OCI-M2 (cell line): ENCODE data around the gene IGSF23.
"Not testable (repeated sequence)": the region's sequence is repeated elsewhere in the genome, so short reads cannot be mapped to it uniquely, and the experiment has no call there.

Experiments
- DNase-seq: peaks from one replicate; lab custom pipeline; 2025; ENCODE audit not compliant: unreplicated experiment; lab: John Stamatoyannopoulos, UW

IGSF23 gene

DNA sequence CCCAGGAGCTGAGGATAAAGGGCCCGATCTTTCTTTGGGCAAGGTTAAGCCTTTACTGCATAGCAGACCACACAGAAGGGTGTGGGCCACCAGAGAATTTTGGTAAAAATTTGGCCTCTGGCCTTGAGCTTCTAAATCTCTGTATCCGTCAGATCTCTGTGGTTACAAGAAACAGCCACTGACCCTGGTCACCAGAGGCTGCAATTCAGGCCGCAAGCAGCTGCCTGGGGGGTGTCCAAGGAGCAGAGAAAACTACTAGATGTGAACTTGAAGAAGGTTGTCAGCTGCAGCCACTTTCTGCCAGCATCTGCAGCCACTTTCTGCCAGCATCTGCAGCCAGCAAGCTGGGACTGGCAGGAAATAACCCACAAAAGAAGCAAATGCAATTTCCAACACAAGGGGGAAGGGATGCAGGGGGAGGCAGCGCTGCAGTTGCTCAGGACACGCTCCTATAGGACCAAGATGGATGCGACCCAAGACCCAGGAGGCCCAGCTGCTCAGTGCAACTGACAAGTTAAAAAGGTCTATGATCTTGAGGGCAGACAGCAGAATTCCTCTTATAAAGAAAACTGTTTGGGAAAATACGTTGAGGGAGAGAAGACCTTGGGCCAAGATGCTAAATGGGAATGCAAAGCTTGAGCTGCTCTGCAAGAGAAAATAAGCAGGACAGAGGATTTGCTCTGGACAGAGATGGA, 49.5 kb downstream of the IGSF23 start:
- DNase-seq, result no peak

DNA sequence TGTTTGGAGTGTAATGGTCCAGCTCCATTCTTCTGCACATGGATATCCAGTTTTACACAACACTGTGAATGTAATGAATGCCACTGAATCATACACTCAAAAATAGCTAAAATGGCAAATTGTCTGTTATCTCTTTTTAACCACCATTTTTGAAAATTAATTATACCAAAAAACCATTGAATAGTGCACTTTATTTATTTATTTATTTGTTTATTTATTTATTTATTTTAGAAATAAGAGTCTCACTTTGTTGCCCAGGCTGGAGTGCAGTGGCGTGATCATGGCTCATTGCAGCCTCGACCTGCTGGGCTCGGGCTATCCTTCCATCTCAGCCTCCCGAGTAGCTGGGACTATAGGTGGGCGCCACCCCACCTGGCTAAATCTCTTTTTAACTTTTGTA, 50.6 kb downstream of the IGSF23 start:
- DNase-seq, result no peak

DNA sequence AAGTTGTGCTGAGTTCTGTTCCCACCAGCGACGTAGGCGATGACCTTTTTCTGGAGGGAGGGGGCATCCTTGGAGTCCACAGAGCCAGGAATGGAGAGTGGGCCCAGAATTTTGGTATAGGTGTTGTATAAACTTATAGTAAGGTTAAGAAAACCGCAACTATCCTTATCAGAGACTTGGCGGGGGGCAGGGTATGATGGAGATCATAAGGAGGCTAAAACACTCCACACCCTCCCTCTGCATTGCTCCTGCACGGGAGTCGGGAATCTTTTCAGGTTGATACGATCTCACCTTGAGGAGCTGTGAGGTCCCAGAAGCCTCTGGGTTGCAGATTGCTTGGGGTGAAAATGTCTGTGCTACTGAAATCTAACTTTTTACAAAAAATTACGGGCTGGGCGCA, 51.6 kb downstream of the IGSF23 start:
- DNase-seq, result no peak

DNA sequence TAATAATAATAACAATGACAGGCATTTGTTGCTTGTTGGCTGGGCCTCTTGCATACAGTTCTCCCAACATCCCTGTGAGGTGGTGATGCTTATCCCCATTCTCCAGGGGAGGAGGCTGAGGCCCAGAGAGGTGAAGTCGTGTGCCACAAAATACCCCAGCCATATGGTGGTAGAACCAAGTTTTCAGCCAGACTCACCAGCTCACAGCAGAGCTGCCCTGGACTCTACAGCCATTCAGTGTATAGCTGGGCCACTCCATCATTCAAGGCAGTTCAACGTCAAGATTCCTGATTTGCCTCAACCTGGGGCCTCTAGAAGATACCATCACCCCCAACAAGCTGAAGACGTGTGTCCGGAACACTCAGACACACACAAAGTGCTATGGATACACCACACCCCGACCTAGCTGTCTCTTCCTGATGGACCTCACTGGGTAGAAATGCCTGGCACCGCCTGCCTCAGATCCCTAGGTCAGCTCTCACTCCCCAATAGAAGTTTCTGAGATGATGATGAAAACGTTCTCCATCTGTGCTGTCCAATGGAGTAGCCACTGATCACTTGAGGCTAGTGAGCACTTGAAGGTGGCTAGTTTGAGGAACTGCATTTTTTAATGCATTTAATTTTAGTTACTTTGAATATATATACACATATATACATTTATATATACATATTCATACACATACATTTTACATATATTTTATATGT, 53.6 kb downstream of the IGSF23 start:
- DNase-seq, result no peak

DNA sequence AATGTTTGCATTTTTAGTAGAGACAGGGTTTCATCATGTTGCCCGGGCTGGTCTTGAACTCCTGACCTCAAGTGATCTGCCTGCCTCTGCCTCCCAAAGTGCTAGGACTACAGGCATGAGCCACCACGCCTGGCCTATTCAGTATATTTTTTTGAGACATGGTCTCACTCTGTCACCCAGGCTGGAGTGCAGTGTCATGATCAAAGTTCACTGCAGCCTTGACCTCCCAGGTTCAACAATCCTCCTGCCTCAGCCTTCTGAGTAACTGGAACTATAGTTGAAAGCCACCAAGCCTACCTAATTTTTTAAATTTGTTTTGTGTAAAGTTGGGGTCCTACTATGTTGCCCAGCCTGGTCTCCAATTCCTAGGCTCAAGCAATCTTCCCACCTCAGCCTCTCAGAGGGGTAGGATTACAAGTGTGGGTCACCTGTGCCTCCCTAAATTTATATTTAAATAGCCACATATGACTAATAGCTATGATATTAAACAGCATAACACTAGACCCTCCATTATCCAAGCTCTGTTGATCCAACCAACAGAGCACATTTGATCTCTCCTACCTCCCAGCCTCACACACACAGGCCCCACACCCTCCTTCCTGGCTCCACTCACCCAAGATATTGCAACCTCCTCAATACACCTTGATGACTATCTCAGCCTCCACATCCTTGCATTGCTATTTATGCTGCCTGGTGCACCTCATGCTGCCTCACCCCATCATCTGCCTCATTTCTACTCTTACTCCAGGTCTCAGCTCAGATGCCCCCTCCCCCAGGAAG, 55.8 kb downstream of the IGSF23 start:
- no peak for DNase-seq

DNA sequence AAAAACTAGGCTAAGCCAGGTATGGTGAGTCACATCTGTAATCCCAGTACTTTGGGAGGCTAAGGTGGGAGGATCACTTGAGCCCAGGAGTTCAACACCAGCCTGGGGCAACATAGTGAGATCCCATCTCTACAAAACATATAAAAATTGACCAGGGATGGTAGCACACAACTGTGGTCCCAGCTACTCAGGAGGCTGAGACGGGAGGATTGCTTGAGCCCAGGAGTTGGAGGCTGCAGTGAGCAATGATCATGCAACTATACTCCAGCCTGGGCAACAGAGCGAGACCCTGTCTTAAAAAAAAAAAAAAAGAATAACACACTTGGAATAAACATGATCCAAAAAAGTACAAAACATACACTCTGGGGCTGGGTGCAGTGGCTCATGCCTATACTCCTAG, 56.7 kb downstream of the IGSF23 start:
- DNase-seq, result not testable (repeated sequence)

DNA sequence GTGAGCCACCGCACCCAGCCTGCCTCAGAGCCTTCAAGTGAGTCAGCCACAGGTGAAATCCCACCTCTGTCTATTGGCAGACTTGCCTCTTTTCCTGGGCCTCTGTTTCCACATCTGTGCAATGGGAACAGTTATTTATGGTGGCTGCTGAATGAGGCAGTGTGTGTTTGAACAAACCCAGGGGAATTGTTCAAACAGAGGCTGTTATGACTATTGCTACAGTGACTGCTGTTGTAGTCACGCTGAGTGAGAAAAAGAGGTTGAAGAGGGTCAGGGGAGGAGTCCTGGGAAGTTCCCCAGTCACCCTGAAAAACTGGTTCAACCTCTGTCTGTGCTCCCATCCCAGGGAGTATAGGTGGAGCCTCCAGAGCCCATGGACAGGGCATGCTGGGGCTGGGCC, 58.0 kb downstream of the IGSF23 start, which contains the start of gene CEACAM19:
Gene CEACAM19, plus strand, starts transcription at position 83 of the 400 bp plus-strand sequence. CDS start 450 bp downstream, outside the sequence.
- DNase-seq, result no peak

DNA sequence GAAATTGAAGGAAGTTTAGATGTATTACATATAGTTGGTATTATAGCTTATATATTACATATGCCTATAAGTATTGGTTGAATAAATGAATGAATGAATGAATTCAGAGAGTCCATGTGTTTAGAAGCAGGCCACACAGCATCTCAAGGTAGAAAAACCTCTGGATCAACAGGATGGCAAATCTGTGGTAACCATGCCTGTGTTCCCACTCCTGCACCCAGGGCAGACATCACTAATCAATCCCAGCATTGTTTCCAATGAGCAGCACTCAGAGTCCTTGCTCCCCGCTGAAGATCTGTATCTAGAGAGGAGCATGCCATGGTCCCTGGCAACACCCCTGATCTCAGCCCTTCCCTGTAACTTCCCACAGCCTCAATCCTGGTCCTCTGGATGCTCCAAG, 58.9 kb downstream of the IGSF23 start:
- no peak for DNase-seq

DNA sequence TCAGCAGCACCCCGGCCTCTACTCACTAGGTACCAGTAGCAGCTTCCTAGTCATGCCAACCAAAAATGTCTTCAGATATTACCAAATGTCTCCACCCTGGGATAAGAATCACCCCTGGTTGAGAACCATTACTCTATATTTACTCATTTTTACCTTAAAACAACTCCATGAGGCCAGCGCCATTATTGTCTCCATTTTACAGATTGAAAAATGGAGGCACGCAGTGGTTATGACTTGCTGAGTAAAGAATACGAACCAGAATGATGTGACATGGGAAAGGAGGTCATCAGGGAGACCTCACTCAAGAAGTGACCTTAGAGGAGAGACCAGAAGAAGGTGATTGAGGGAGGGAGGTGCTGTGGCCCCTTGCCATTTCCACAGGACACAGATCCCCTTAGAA, 60.1 kb downstream of the IGSF23 start:
- no peak for DNase-seq

DNA sequence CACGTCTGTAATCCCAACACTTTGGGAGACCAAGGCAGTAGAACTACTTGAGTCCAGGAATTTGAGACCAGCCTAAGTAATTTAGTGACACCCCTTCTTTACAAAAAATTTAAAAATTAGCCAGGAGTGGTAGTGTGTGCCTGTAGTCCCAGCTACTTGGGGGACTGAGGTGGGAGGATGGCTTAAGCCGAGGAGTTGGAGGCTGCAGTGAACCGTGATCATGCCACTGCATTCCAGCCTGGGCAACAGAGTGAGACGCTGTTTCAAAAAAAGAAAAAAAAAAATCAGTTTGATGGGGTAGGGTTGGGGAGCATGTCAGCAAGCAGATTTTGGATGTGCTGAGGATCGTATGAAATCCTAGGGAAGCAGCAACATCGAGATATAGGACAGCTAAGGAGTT, 62.2 kb downstream of the IGSF23 start:
- DNase-seq, result no peak

DNA sequence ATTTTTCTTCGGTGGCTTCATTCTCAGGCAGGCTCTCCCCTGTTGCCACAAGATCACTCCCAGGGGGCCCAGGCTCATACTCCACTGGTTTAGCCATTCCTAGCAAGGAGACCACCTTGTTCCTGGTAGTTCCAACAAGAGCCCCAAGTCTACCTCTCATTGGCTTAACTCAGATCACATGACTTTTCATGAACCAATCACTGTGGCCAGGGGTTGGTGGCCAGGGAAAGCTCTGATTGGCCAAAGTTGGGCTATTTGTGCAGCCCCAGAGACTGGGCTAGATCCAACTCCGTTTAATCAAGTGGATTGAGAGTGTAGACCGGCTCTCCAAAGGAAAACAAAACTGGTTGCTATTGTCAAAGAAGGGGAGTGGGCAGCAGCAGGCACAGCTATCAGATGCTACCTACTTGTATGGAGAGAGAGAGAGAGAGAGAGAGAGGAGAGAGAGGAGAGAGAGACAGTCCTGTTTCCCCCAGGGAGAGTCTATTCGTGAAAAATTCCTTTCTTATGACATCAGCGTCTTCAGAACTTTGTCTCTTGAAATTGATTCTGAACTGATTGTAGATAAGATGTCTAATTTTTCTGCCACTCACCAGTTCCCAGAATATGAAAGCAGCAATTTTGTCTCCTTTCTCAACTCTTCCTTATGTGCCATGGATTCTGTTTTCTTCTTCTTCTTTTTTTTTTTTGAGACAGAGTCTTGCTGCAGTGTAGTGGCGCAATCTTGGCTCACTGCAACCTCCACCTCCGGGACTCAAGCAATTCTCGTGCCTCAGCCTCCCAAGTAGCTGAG, 63.9 kb downstream of the IGSF23 start:
- DNase-seq, result no peak

DNA sequence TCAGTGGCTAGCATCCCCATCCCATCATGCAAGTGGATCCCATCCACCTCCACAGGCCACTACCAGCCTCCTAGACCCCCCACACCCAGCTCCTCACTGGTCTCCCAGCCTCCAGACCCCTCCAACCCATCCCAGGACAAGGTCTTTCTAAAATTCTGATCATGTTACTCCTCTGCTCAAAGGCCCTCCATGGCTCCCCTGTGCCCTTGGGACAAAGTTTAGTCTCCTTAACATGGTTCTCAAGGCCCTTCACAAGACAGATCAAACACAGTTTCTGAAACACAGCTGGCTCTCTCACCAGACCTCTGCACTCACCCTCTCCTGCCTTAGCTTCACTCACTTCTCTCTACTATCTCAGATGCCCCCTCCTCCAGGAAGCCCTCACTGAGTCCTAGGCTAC, 67.2 kb downstream of the IGSF23 start:
- DNase-seq, result no peak

DNA sequence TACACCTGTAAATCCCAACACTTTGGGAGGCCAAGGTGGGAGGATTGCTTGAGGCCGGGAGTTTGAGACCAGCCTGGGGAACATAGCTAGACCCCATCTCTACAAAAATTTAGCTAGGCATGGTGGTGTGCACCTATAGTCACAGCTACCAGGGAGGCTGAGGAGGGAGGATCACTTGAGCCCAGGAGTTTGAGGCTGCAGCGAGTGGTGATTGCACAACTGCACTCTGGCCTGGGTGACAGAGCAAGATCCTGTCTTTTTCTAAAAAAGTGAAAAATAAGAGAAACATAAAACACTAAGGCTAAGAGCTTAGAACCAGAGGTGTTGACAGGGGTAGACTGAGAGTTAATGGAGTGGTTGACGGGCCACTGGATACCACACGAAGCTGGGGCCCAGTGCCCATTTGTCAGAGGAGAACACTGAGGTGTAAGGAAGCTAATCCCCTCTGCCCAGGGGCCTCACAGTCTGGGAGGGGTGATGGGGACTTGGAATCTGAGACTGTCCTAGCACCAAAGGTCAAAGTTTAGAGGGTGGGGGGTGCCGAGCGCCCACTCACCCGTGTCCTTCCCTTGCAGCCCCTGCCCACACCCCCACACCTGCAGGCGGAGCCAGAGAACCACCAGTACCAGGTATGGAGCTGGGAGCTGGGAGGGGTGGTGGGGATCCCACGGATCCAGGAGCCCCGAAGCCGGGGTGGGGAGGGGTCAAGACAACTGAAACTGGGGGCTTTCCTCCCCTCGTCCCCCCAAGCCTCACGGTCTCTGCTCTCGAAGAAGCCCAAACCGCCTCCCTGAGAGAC, 68.8 kb downstream of the IGSF23 start:
- no peak for DNase-seq

DNA sequence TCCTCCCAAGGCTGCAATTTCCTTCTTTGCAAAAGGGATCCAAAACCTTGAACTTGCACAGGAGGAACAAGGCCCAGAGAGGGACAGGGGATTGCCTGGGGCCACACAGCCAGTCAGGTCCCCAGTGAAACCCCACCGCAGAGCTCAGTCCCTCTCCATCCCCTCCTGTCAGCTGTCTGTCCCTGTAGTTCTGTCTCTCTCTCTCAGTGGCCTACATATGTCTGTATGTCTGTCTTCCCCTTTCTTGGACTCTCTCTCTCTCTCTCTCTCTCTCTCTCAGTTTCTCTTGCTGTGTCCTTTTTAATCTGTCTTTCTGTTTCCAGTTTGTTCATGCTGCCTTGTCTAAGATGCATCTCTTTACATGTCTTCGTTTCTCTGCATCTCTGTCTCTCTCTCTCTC, 69.4 kb downstream of the IGSF23 start:
- DNase-seq, result no peak

DNA sequence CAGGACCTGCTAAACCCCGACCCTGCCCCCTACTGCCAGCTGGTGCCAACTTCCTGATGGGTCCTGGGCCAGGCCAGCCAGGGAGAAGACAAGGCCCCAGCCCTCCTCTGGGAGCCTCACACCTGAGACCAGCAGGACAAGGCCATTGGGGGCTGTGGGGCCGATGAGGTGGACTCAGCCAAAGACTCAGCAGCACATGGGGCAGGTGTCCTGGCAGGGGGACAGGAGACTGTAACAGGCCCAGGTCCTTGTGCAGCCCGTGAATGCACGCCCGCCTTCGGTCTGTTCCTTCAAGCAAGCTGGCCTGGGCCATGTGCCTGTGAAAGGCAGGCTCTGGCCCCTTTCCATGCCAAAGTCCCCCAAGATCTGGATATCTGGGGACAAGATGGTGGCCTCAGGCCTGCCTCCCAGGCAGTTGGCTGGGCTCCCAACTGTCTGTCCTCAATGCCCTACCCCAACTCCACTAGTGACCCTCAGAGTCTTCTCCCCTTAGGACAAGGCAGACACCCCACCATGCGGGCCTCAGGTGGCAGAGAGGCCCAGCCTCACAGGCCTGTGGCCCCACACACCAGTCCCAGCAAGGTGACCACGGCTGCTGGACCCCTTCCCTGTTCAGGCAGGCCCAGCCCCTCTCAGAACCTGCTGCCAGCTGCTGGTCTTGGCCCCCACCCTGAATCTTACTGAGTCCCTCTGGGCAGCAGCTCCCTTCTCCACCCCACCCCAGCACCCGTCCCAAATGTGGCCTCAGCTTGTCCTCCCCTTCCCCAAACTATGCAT, 70.3 kb downstream of the IGSF23 start:
- no peak for DNase-seq

DNA sequence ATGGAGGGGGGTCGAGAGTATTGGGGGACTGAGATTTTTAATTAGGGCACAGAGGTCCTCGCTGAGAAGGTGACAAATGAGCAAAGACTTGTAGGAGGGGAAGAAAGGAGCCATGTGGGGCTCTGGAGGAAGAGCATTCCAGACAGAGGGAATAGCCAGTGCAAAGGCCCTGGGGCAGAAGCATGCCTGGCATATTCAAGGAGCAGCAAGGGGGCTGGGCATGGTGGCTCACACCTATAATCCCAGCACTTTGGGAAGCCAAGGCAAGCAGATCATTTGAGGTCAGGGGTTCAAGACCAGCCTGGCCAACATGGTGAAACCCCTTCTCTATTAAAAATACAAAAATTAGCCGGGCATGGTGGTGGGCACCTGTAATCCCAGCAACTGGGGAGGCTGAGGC, 71.0 kb downstream of the IGSF23 start:
- not testable (repeated sequence) for DNase-seq

DNA sequence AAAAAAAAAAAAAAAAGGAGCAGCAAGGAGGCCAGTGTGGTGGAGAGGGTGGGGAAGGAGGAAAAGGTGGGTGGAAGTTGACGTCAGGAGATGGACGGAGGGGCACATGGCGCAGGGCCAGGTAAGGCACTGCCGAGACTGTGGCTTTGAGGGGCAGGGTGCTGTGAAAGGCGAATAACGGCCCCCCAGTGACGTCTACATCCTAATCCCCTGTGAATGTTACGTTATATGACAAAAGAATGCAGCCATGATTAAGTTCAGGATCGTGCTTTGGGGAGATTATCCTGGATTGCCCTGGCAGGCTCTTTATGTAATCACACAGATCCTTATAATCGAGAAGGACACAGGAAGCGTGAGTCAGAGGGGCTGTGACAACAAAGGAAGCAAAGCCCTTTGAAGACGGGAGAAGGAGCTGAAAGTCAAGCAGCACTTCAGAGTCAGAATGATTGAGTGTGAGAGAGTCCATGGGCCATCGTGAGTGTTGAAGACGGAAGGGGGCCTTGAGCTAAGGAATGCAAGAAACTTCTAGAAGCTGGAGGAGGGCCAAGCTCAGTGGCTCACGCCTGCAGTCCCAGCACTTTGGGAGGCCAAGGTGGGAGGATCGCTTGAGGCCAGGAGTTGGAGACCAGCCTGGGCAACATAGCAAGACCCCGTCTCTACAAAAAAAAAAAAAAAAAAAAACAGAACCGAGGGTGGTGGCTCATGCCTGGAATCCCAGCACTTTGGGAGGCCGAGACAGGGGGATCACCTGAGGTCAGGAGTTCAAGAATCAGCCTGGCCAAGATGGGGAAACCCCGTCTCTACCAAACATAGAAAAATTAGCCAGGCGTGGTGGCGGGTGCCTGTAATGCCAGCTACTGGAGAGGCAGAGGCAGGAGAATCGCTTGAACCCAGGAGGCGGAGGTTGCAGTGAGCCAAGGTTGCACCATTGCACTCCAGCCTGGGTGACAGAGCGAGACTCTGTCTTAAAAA, 71.8 kb downstream of the IGSF23 start:
- DNase-seq, result no peak

DNA sequence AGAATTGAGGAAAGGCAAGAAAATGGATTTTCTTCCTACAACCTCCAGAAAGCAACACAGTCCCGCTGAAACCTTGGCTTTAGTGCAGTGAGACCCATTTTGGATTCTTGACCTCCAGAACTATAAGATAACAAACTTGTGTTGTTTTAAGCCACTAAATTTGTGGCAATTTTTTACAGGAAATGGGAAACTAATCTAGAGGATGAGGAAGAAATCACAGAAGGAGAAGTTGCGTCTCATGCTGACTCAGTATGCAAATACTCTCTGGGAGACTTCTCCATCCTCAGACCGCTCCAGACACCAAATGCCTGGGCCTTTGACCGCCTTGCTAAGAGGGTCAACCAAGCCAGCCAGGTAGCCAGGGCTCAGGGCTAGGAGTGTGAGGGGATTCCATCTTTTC, 72.5 kb downstream of the IGSF23 start:
- DNase-seq, result no peak
